ENCODE measurements around the gene ZNF862. TPM values are rescaled to one million over a fixed set of nuclear protein-coding genes. Genes with fewer than 3 reads are reported as not detected.

Gene ZNF862
- total and polyA plus RNA-seq, 12 donors, result 3.9 to 13.3 (median 10.2) TPM

DNA sequence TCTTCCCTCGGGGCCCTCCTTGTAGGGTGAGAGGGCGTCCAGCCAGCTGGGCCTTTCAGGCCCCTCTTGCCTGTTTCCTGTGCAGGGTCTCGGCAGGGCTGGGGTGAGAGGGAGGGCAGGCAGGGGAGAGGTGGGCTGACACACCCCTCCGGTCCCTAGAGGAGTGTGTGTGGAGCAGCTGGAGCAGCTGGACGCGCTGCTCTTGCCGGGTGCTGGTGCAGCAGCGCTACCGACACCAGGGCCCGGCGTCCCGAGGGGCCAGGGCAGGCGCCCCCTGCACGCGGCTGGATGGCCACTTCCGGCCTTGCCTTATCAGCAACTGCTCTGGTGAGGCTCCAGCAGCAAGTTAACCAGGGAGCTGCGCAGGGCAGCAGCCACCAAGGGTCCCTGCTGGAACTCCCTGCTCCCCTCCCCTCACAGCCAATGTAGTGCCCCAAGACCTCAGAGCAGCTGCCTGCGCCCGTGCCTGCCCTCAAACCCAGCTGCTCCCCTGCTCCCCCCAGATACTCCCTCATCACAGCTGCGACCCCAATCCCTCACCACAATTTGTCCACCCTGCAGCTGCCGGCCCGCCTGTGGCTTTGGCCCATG lies 15.7 kb upstream of the ZNF862 start:
- H3K9me3 ChIP-seq, result no peaks in the 10 kb centered on the region
- TF ChIP-seq CTCF (IDR thresholded peaks at IDR 0.05), result no peak
- peak in 1 of 2 donors; percentile 8 for DNase-seq
- no peak overlapping the region for H3K4me3 ChIP-seq
- peaks cover 0 to 1% (median 0%) of the 10 kb centered on the region in 7 donors for H3K27me3 ChIP-seq
- intact Hi-C loops (cut with DNase I), result no loop called here
- H3K4me1 ChIP-seq, result no peaks in the 10 kb centered on the region
- H3K27ac ChIP-seq, result no peak overlapping the region
- 42 to 50% methylated on average over 21 to 22 of the region's 22 CpGs for WGBS, 2 donors
- ATAC-seq, result peak in 1 of 8 donors; percentile 19
- no peaks in the 10 kb centered on the region for H3K36me3 ChIP-seq

- Histone ChIP-seq H3K27me3 (no peaks in the 10 kb centered on the region), H3K4me3 (no peak overlapping the region), H3K9me3 (no peaks in the 10 kb centered on the region), H3K4me1 (no peaks in the 10 kb centered on the region), H3K27ac (no peak overlapping the region), H3K36me3 (no peaks in the 10 kb centered on the region)
- DNase-seq, result no peak
- WGBS, 2 donors, result 95 to 97% methylated on average over 8 of the region's 8 CpGs
- TF ChIP-seq CTCF (IDR thresholded peaks at IDR 0.05), result no peak
- intact Hi-C loops (cut with DNase I), result no loop called here
- ATAC-seq, result no peak
Measured at GRCh38 chr7:149823191-149823630, 15.0 kb upstream of the ZNF862 start.

GRCh38 chr7:149823631-149824199 lies 14.5 kb upstream of the ZNF862 start:
- no peaks in the 10 kb centered on the region for H3K27me3 ChIP-seq
- ATAC-seq, result no peak
- H3K9me3 ChIP-seq, result no peaks in the 10 kb centered on the region
- no peak overlapping the region for H3K27ac ChIP-seq
- no peak for TF ChIP-seq CTCF (IDR thresholded peaks at IDR 0.05)
- intact Hi-C loops (cut with DNase I), result no loop called here
- no peaks in the 10 kb centered on the region for H3K36me3 ChIP-seq
- no peak overlapping the region for H3K4me3 ChIP-seq
- DNase-seq, result no peak
- WGBS, 2 donors, result 84 to 92% methylated on average over 8 of the region's 8 CpGs
- no peaks in the 10 kb centered on the region for H3K4me1 ChIP-seq

GRCh38 chr7:149824301-149824741 lies 13.9 kb upstream of the ZNF862 start:
- no peaks in the 10 kb centered on the region for H3K9me3 ChIP-seq
- H3K27me3 ChIP-seq, result no peaks in the 10 kb centered on the region
- intact Hi-C loops (cut with DNase I), result no loop called here
- H3K27ac ChIP-seq, result no peak overlapping the region
- DNase-seq (peak in 1 of 2 donors; percentile 10), ATAC-seq (no peak)
- WGBS, 2 donors, result 93 to 97% methylated on average over 13 of the region's 13 CpGs
- H3K4me1 ChIP-seq, result no peaks in the 10 kb centered on the region
- no peak for TF ChIP-seq CTCF (IDR thresholded peaks at IDR 0.05)
- H3K4me3 ChIP-seq, result no peak overlapping the region
- H3K36me3 ChIP-seq, result no peaks in the 10 kb centered on the region
